Neutrophil (primary cell): Measurements from ENCODE around the gene CNKSR3.

Source experiments
- H3K27ac ChIP-seq: fragments of 200-600 bp; sonication (generic); 2 replicates; pipeline ENCODE4 v1.5.1; 2016; ENCODE audit warnings: mild to moderate bottlenecking, moderate library complexity
- H3K27me3 ChIP-seq: fragments of 200-600 bp; sonication (generic); 2 replicates; pipeline ENCODE4 v1.6.0; 2016; ENCODE audit warnings: mild to moderate bottlenecking
- H3K36me3 ChIP-seq: fragments of 200-600 bp; sonication (generic); 2 replicates; pipeline ENCODE4 v1.5.1; 2017
- H3K4me1 ChIP-seq, 2 experiments: fragments of 200-600 bp in 1 of 2; sonication (generic) in 1 of 2; 1 replicate in 1 of 2; 2 replicates in 1 of 2; pipeline versions ENCODE4 v1.5.1 to v1.6.1; 2013 to 2016; ENCODE audit warnings: low read depth in 1 of 2, low read length in 1 of 2, mild to moderate bottlenecking in 1 of 2, moderate library complexity in 1 of 2; ENCODE audit not compliant: control insufficient read depth in 1 of 2, insufficient read depth in 1 of 2
- H3K4me3 ChIP-seq, 2 experiments: fragments of 200-600 bp in 1 of 2; sonication (generic) in 1 of 2; 1 replicate in 1 of 2; 2 replicates in 1 of 2; pipeline ENCODE4 v1.5.1; 2013 to 2016; ENCODE audit warnings: low read depth in 1 of 2, low read length in 1 of 2, mild to moderate bottlenecking in 1 of 2, moderate library complexity in 1 of 2
- H3K9me3 ChIP-seq: fragments of 200-600 bp; sonication (generic); 2 replicates; pipeline ENCODE4 v1.5.1; 2016
- TF ChIP-seq, protein P1 (sequence below): fragments of 200-600 bp; sonication (generic); IDR thresholded peaks from 2 replicates; pipeline ENCODE4 v1.5.1; 2016; ENCODE audit warnings: antibody characterized with exemption

CNKSR3 gene

DNA sequence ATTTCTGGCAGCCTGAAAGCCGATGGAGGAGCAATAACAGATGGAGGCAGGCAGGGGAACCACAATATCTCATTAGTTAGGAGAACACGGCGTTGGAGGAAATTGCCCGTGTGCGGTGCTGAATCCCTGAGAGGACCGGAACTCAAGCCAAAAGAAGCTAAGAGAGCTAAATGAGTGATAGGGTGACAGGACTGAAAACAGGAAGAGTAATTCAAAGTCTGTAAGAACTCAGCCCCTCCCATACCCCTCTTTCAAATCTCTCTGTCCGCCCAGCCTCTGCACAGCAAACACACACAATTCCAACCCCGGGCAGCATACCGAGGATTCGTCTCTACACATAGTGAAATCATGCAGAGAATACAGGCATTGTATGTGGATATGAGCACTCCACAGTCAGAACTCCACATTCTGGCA lies 151.3 kb downstream of the CNKSR3 start:
- peak overlapping the region; percentile 22 to 39 for H3K4me3 ChIP-seq

DNA sequence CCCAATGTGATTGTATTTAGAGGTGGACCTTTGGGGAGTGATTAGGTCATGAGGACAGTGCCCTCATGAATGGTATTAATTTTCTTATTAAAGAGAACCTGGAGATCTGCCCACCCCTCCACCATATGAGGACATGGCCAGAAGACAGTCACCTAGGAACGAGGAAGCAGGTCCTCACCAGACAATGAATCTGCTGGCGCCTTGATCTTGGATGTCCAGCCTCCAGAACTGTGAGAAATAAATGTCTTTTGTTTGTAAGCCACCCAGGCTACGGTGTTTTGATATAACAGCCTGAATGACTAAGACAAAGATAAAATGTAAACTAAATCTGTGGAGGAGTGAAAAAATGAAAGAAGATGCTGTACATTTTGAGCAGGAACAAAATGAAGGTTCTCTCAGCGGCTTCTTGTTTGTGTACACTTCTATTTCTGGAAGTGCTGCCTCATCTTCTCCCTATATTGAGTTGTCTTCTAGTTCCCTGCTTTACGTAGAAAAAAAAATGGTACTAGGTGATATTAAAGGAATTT lies 152.4 kb downstream of the CNKSR3 start:
- H3K4me1 ChIP-seq, result peaks cover 75% of the 10 kb centered on the region in 2 experiments
- H3K27ac ChIP-seq, result peak overlapping the region; percentile 77
- H3K36me3 ChIP-seq, result no peaks in the 10 kb centered on the region
- TF ChIP-seq, protein P1, sequence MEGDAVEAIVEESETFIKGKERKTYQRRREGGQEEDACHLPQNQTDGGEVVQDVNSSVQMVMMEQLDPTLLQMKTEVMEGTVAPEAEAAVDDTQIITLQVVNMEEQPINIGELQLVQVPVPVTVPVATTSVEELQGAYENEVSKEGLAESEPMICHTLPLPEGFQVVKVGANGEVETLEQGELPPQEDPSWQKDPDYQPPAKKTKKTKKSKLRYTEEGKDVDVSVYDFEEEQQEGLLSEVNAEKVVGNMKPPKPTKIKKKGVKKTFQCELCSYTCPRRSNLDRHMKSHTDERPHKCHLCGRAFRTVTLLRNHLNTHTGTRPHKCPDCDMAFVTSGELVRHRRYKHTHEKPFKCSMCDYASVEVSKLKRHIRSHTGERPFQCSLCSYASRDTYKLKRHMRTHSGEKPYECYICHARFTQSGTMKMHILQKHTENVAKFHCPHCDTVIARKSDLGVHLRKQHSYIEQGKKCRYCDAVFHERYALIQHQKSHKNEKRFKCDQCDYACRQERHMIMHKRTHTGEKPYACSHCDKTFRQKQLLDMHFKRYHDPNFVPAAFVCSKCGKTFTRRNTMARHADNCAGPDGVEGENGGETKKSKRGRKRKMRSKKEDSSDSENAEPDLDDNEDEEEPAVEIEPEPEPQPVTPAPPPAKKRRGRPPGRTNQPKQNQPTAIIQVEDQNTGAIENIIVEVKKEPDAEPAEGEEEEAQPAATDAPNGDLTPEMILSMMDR, result no peak
- H3K27me3 ChIP-seq, result no peaks in the 10 kb centered on the region
- H3K9me3 ChIP-seq, result no peaks in the 10 kb centered on the region
- peak overlapping the region in 1 of 2 experiments; percentile 3 for H3K4me3 ChIP-seq

More for the DNA sequence above, 151.3 kb downstream of the CNKSR3 start:
- Histone ChIP-seq H3K27me3 (no peaks in the 10 kb centered on the region), H3K9me3 (no peaks in the 10 kb centered on the region), H3K36me3 (no peaks in the 10 kb centered on the region), H3K27ac (peak overlapping the region; percentile 77), H3K4me1 (peaks cover 64% of the 10 kb centered on the region in 2 experiments)
- TF ChIP-seq, protein P1, result no peak

DNA sequence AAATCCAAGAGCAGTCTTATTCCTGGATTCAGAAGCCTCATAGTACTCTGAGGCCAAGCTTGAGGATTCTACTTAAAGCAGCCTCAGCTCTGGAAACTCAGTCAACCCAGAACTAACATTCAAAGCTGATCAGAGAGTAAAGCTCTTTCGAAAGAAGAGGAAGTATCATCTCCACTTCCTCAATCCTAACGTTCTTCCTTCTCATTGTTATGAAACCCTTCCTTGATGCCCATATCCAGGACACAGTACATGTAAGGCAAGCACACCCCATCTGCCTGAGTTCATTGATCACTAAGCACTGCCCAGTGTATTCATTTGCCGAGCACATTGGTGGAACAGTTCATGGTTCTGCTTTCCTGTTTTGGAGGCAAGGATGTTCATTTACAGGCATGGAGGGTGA lies 153.8 kb downstream of the CNKSR3 start, which contains the start of gene IPCEF1:
IPCEF1 (minus strand) TSS at position 114 of the 400 bp plus-strand sequence. CDS start 90,856 bp downstream, outside the sequence.
- Histone ChIP-seq H3K4me3 (peak within 1 kb of the TSS; percentile 62 to 75), H3K36me3 (no peaks in the 10 kb centered on the region), H3K27ac (peak within 1 kb of the TSS; percentile 92), H3K27me3 (no peaks in the 10 kb centered on the region), H3K9me3 (no peaks in the 10 kb centered on the region), H3K4me1 (peaks cover 89% of the 10 kb centered on the region in 2 experiments)
- TF ChIP-seq, protein P1, result peak; percentile 12

DNA sequence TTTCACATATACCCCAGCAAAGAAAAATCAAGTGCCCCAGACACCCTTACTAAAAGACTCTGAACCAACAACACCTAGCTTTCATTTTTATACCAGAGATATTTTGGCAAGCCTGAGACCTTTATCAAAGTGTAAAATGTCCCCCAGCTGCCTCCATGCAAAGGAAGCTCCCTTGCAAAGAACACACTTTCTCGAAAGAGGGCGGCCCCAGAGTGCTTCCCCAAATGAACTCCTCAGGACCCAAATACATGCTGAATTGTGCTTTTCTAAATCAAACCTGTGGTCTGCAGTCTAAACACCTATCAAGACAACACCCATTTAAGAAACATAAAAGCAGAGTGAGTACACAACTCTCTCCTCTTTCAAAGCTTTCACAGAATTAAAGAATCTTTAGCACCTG lies 154.4 kb downstream of the CNKSR3 start:
- H3K27me3 ChIP-seq, result no peaks in the 10 kb centered on the region
- TF ChIP-seq, protein P1, result no peak
- peak overlapping the region; percentile 62 to 75 for H3K4me3 ChIP-seq
- no peaks in the 10 kb centered on the region for H3K9me3 ChIP-seq
- peaks cover 95% of the 10 kb centered on the region in 2 experiments for H3K4me1 ChIP-seq
- no peaks in the 10 kb centered on the region for H3K36me3 ChIP-seq
- H3K27ac ChIP-seq, result peak overlapping the region; percentile 92

DNA sequence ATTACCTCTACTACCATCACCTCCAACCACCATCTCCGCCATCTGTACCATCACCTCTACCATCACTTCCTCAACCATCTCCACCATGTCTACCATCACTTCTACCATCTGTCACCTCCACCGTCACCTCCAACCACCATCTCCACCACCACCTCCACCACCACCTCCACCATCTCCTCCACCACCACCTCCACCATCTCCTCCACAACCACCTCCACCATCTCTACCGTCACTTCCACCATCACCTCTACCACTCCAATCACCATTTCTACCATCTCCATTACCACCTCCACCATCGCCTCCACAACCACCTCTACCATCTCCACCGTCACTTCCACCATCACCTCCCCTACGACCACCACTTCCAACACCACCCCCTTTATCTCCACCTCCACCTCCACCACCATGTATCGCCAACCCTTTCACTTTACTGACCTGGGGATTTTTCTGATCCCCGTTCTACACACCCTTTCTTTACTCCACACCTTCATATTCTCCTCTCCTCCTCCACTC lies 156.2 kb downstream of the CNKSR3 start:
- Histone ChIP-seq H3K36me3 (no peaks in the 10 kb centered on the region), H3K27me3 (no peaks in the 10 kb centered on the region), H3K4me3 (peak overlapping the region; percentile 62 to 75), H3K4me1 (peaks cover 84 to 92% of the 10 kb centered on the region in 2 experiments), H3K9me3 (no peaks in the 10 kb centered on the region), H3K27ac (peak overlapping the region; percentile 92)
- TF ChIP-seq, protein P1, result no peak
